Keratinocyte (primary cell): ENCODE data around the gene TMEM229B.

Source experiments
- EZH2 ChIP-seq: IDR thresholded peaks from one replicate; pipeline ENCODE4 v1.6.1; 2012; ENCODE audit warnings: inconsistent platforms, mild to moderate bottlenecking, low read length, moderate library complexity
- TF ChIP-seq, protein P1 (sequence below), 3 experiments: IDR thresholded peaks in 1 of 3; conservative IDR thresholded peaks in 1 of 3; optimal IDR thresholded peaks in 1 of 3; 2 replicates in 2 of 3; 3 replicates in 1 of 3; pipeline versions ENCODE3 to v1.5.1; 2011; ENCODE audit warnings: low read length in 3 of 3, mild to moderate bottlenecking in 3 of 3, moderate library complexity in 2 of 3, control low read depth in 1 of 3, inconsistent platforms in 1 of 3; ENCODE audit not compliant: insufficient read depth in 2 of 3; ENCODE audit errors: extremely low read depth in 1 of 3

DNA sequence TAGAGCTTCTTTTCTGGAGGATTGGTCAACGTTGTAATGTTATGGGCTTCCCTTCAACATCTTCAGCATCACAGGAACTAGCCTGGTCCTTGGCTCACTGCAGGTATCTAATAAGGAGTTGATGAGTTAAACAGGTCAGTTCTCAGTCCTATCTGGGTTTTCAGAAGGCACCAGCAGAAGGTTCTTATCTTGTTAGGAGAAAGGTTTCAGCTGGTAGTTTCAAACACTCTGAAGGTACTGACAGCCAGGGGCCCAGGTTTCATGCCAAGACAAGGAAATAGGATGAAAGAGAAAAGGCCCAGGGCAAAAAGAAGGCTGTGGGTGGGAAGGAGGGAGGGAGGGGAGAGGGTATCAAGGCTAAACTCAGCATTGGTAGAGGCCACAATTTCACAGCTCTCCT is 21.4 kb downstream of the TMEM229B start:
- TF ChIP-seq, protein P1, sequence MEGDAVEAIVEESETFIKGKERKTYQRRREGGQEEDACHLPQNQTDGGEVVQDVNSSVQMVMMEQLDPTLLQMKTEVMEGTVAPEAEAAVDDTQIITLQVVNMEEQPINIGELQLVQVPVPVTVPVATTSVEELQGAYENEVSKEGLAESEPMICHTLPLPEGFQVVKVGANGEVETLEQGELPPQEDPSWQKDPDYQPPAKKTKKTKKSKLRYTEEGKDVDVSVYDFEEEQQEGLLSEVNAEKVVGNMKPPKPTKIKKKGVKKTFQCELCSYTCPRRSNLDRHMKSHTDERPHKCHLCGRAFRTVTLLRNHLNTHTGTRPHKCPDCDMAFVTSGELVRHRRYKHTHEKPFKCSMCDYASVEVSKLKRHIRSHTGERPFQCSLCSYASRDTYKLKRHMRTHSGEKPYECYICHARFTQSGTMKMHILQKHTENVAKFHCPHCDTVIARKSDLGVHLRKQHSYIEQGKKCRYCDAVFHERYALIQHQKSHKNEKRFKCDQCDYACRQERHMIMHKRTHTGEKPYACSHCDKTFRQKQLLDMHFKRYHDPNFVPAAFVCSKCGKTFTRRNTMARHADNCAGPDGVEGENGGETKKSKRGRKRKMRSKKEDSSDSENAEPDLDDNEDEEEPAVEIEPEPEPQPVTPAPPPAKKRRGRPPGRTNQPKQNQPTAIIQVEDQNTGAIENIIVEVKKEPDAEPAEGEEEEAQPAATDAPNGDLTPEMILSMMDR (optimal IDR thresholded peaks at IDR 0.05 in 1 of 3, IDR thresholded peaks at IDR 0.05 in 1 of 3, conservative IDR thresholded peaks at IDR 0.05 in 1 of 3; ENCODE audit: extremely low read depth in 1 of 3, insufficient read depth in 2 of 3, low read length in 3 of 3): no peak
- no peak for TF ChIP-seq EZH2
